T-helper 2 cell (primary cell): ENCODE measurements around the gene BBOX1.
"Not testable (repeated sequence)": the region's sequence is repeated elsewhere in the genome, so short reads cannot be mapped to it uniquely, and the experiment has no call there.

Source experiments
- DNase-seq, 5 experiments: peaks; one replicate each; pipeline versions ENCODE4 v3.0.0 to v3.0.0-alpha.2; 2012 to 2022
- total RNA-seq, 2 donors: gene quantifications; one replicate each; lab custom pipeline; 2026; lab: John Stamatoyannopoulos, UW

The BBOX1 gene
- 0 reads per million in 2 donors for total RNA-seq

GRCh38 chr11:27040302-27041115 is at the start of gene BBOX1:
BBOX1 (plus strand) TSS chr11:27040815; CDS start chr11:27055431, 14,616 bp downstream.
- DNase-seq = no peak

- no peak for DNase-seq
Measured at GRCh38 chr11:26992031-26992541, 48.5 kb upstream of the BBOX1 start.

GRCh38 chr11:26993965-26994457 is 46.6 kb upstream of the BBOX1 start, which contains the start of gene FIBIN:
FIBIN (plus strand) TSS chr11:26994112; CDS start chr11:26994527, 415 bp downstream.
- no peak for DNase-seq

- DNase-seq = no peak
Measured at GRCh38 chr11:26994631-26995095, 46.0 kb upstream of the BBOX1 start.

GRCh38 chr11:26995701-26996460 is 44.7 kb upstream of the BBOX1 start:
- no peak for DNase-seq

GRCh38 chr11:26997378-26997777 is 43.2 kb upstream of the BBOX1 start:
- DNase-seq = no peak

- not testable (repeated sequence) for DNase-seq
Measured at GRCh38 chr11:27001136-27001730, 39.4 kb upstream of the BBOX1 start.

GRCh38 chr11:27002431-27002830 is 38.2 kb upstream of the BBOX1 start:
- no peak for DNase-seq

- no peak for DNase-seq
Measured at GRCh38 chr11:27002838-27003237, 37.8 kb upstream of the BBOX1 start.

- DNase-seq = no peak
Measured at GRCh38 chr11:27004103-27004502, 36.5 kb upstream of the BBOX1 start.

- no peak for DNase-seq
Measured at GRCh38 chr11:27008811-27009535, 31.6 kb upstream of the BBOX1 start.

- DNase-seq = no peak
Measured at GRCh38 chr11:27011560-27012233, 28.9 kb upstream of the BBOX1 start.

- peak in 1 of 5 experiments; percentile 16 for DNase-seq
Measured at GRCh38 chr11:27012234-27012921, 28.2 kb upstream of the BBOX1 start.

GRCh38 chr11:27013781-27014361 is 26.7 kb upstream of the BBOX1 start:
- no peak for DNase-seq

GRCh38 chr11:27018902-27019529 is 21.6 kb upstream of the BBOX1 start:
- DNase-seq = no peak

GRCh38 chr11:27020751-27021150 is 19.9 kb upstream of the BBOX1 start:
- no peak for DNase-seq

- no peak for DNase-seq
Measured at GRCh38 chr11:27022659-27023251, 17.9 kb upstream of the BBOX1 start.

GRCh38 chr11:27024865-27025264 is 15.8 kb upstream of the BBOX1 start:
- DNase-seq = no peak

- DNase-seq = no peak
Measured at GRCh38 chr11:27025312-27025955, 15.2 kb upstream of the BBOX1 start.
